Skin of body (tissue), 1 donor: ENCODE measurements around the gene PTPRS. TPM values are rescaled to one million over a fixed set of nuclear protein-coding genes. Genes with fewer than 3 reads are reported as not detected.

Source experiments
- total RNA-seq: library from RNA; depleted of rRNA; stranded (reverse); fragments of >200 nt; gene quantifications from one replicate; pipeline ENCODE4 v1.2.3, GENCODE V29; 2014

PTPRS gene
- total RNA-seq, 1 donor from 2014 or later: 80.4 TPM

Other genes with a start within 250 kb of the PTPRS start
- gene ZNRF4, start 114.6 kb upstream of the PTPRS start, total RNA-seq: not detected
- gene TINCR, start 227.1 kb upstream of the PTPRS start, total RNA-seq: 17.7 TPM